HG03097 (cell line): ENCODE data around the gene GPRASP1.

ENCODE experiments used
- ATAC-seq: cut with Tn5 transposase; IDR thresholded peaks from one replicate; pipeline ENCODE4 v1.9.1; 2021; ENCODE audit not compliant: unreplicated experiment, low FRiP score

GPRASP1 gene

DNA sequence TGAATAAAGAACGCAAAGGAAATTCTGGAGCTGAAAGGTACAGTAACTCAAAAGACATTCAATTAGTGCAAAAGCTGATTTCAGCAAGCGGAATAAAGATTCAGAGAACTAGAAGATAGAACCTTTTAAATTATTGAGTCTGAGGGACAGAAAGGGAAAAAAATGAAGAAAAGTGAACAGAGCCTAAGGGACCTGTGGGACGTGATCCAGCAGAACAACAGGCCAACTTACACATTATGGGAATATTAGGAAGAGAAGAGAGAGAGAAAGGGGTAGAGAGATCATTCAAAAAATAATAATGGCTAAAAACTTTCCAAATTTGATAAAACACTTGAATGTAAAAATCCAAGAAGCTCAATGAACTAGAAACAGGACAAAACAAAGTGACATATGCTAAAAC is 43.5 kb downstream of the GPRASP1 start:
- no peak for ATAC-seq

DNA sequence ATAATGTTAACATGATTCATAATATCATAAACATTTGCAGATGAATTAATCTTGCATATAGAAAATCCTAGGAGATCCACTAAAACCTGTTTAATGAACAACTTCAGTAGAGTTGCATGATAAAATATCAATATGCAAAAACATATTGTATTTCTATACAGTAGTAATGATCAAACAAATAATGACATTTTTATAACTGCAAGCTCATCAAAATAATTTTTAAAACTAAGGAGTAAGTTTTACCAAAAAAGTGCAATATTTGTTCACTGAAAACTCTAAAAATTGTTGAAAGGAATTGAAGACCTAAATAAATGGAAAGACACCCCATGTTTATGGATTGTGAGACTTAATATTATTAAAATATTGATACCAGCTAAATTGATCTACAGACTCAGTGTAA is 45.0 kb downstream of the GPRASP1 start:
- ATAC-seq = no peak

DNA sequence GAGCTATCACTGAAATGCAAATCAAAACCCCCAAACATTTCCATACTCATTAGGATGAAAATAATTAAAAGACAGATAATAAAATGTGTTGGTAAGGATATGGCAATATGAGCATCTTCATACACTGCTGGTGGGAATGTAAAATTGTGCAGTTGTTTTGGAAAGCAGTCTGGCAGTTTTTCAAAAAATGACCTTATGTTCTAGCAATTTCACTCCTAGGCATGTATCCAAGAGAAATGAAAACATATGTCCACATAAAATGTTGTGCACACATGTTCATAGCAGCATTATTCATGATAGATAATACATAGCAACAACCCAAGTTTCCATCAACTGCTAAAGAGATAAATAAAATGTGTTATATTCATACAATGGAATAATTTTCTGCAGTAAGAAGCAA is 46.2 kb downstream of the GPRASP1 start:
- ATAC-seq = no peak
